ENCODE data around the gene SMAD1.

The SMAD1 gene

GRCh38 chr4:145490361-145490760, 8.7 kb downstream of the SMAD1 start:
- no peak for DNase-seq

- DNase-seq = no peak
Observed at GRCh38 chr4:145490796-145491195, 9.1 kb downstream of the SMAD1 start.

GRCh38 chr4:145492376-145492775, 10.7 kb downstream of the SMAD1 start:
- no peak for DNase-seq

DNA sequence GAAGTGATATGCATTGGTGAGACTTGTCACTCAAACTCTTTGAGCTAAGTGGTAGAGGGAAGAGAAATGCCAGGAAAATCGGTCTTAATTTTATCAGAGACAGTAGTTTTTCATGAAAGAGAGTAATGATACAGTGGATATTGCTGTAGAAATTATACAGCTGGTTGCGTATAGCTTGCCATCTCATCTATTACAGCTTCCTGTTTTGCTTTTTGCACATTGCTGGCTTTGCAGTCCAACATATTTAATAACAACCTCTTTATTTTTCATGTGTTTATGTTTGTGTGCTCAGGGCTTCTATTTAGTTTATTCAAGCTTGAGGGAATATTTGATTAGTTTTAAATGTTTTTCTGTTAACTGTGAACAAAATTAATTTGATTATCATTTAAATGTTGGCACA, 11.5 kb downstream of the SMAD1 start:
- DNase-seq = no peak

- no peak for DNase-seq
Observed at GRCh38 chr4:145494666-145495270, 13.1 kb downstream of the SMAD1 start.

- no peak for DNase-seq
Observed at GRCh38 chr4:145496292-145496691, 14.6 kb downstream of the SMAD1 start.

GRCh38 chr4:145497199-145498149, 15.8 kb downstream of the SMAD1 start:
- DNase-seq = no peak

DNA sequence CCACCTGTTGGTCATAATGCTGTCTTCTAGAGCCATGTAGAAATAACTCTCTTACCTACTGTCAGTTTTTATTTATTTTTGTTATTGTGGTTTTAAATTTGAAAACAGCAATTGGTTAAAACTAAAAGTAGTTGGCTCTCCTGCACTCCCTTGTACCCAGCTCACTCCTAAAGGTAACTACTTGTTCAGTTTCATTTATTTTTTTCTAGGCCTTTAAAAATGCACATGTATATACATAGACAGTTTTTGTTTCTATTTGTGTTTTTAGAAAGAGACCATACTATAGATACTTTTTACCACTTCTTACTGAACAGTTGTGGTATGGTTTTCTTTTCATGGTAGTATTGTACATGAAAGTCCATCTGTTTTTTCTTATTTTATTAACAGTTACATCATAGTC, 16.8 kb downstream of the SMAD1 start:
- DNase-seq = no peak

DNA sequence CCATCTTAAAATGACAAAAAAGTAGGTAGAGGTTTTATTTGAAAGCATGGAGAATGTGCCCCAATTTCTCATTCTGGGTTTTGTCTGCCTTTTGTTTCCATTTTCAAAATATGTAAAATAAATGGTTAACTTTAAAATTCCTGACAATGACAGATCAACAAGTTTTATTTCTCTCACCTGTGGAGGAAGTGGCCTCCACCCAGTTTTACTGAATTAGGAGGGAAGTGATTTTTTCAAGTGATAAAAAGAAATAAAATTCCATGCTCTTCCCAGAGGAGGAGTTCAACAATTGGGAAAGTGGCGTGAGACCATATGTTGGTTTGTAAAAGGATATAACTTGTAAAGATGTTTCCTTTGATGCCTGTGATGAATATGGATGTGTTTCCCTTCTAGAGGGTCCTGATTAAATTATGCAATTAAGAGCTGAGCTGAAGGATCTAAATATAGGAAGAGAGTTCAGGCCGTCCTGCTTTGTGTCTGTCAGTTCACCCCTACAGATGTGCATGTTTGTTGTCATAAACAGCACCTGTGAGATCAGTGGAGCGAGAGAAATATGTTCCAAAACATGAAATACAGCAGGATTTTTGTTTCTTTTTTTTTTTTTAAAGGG, 19.5 kb downstream of the SMAD1 start:
- DNase-seq = no peak

GRCh38 chr4:145502809-145503208, 21.2 kb downstream of the SMAD1 start:
- DNase-seq = no peak

- no peak for DNase-seq
Observed at GRCh38 chr4:145503486-145504072, 21.9 kb downstream of the SMAD1 start.

DNA sequence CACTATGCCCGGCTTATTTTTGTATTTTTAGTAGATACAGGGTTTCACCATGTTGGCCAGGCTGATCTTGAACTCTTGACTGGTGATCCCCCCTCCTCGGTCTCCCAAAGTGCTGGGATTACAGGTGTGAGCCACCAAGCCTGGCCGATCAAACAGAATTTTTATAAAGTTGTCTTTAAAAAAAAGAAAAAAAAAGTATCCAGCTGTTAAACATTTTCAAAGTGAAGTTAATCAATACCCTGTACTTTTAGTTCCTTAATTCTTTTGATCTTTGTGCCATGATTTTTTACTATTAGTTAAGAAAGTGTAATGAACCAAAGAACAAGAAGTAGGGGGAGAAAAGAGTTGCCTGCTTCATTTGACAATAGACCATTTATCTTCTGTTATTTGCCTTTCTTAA, 24.3 kb downstream of the SMAD1 start:
- no peak for DNase-seq

- no peak for DNase-seq
Observed at GRCh38 chr4:145507636-145508035, 26.0 kb downstream of the SMAD1 start.

- DNase-seq = no peak
Observed at GRCh38 chr4:145511913-145512522, 30.4 kb downstream of the SMAD1 start.

- DNase-seq = no peak
Observed at GRCh38 chr4:145513020-145513621, 31.5 kb downstream of the SMAD1 start.

DNA sequence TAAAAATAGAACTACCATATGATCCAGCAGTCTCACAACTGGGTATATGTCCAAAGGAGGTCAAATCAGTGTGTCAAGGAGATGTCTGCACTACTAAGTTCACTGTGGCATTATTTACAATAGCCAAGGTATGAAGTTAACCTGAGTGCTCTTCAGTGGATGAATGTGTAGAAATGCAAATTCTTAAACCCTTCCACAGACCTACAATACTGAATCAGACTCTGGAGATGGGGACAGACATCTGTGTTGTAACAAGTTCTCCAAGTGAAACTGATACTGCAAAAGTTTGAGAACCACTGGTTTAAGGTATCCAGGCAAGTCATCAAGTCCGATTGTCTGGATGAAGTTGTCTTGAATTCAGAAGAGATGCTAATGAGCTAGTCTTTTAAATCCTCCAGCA, 38.5 kb downstream of the SMAD1 start:
- no peak for DNase-seq

- DNase-seq = no peak
Observed at GRCh38 chr4:145521282-145521681, 39.6 kb downstream of the SMAD1 start.

- no peak for DNase-seq
Observed at GRCh38 chr4:145523117-145523516, 41.5 kb downstream of the SMAD1 start.

DNA sequence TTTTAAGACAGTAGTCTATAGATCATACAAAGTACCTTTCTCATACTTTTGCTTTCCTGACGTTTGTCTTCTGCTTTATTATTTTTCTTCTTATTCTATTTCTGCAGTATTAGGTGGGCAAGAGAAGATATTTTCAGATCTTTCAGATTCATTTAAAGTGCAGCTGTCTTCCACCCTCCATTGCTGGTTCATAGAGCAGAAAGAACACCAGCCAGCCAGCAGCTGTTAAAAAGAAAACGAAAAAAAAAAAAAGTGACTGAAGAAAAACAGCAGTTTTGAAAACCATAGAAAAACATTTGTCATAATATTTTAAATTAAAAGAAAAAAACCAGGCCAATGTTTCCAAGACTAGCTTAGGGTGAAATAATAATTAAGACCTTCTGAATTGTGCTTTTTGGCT, 42.9 kb downstream of the SMAD1 start:
- DNase-seq = no peak

DNA sequence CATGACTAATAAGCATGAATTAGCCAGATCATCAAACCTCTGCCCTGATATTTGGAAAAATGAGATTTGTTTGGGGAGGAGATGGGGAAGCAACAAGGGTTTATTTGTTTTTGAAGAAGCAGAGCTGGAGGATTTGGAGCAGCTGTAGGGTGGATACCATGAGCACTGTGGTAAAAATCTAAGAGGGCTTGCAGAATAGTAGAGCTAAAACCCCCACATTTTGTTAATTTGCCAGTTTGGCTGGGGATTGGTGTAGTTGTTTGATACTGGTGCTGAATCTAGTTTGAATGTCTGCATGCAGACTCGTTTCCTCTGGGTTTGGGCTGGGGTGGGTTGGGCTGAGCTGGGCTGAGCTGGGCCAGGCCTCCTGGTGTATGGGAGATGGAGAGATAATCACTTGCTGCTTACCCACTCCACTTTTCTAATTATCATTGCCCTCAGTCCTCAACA, 43.7 kb downstream of the SMAD1 start:
- DNase-seq = no peak

DNA sequence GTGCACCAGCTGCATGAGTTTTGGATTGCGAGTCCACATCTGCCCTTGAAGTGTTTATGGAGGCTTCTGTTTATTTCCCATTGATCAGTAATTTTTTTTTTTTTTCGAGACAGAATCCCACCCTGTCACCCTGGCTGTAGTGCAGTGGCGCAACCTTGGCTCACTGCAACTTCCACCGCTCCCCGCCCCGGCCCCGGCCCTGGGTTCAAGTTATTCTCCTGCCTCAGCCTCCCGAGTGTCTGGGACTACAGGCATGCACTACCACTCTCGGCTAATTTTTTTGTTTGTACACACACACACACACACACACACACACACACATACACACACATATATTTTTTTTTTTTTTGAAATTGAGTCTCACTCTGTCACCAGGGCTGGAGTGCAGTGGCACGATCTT, 46.1 kb downstream of the SMAD1 start:
- DNase-seq = no peak

DNA sequence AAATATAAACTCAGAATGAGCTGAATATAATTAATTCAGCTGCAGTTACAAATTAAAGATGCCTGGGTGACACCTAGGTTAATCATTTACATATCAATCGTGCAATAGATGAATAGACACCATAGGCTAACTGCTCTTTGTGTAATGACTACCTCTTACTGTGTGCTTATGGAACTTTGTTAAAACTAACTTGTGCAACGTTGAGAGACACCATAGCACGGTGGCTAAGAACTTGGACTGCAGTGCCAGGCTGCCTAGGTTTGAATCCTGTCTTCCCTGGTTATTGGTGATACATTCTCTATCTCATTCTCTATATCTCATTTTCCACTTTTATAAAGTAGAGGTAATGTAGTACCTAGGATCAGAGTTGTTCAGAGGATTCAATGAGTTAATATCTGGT, 46.9 kb downstream of the SMAD1 start:
- DNase-seq = no peak

DNA sequence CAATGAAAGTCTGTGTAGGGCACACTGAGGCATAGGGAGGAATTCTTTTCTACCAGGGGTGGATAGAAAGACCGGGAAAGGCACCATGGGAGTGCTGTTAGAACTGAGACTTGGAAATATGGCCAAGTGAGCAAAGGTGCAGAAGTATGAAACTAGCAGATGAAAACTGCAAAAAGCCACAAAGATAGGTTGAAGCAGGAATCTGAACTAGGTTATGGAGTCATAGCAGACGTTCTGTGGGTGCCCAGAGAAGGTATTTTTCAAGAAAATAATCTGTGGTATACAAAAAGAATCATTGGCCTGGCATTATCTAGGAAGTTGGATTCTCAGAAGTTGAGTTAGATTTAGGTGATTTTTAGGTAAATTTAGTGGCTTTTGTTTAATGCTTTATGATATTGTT, 48.5 kb downstream of the SMAD1 start:
- no peak for DNase-seq

Measured in stimulated activated naive CD4-positive, alpha-beta T cell treated with Interleukin-2 at 50 U/mL for 16 hours (primary cell).